ENCODE data around the gene NPIPB9.
"Not testable (repeated sequence)": the region's sequence is repeated elsewhere in the genome, so short reads cannot be mapped to it uniquely, and the experiment has no call there.

NPIPB9 gene

GRCh38 chr16:28751487-28751886, at the start of gene NPIPB9:
Gene NPIPB9 (plus strand): TSS chr16:28751787.
- DNase-seq, result not testable (repeated sequence)

- DNase-seq, result not testable (repeated sequence)
Observed at GRCh38 chr16:28704246-28704645, 47.3 kb upstream of the NPIPB9 start.

GRCh38 chr16:28711220-28712083, 40.1 kb upstream of the NPIPB9 start, which contains the start of gene EIF3C:
Gene EIF3C (plus strand): TSS chr16:28711464. CDS start chr16:28711687, 223 bp downstream.
- not testable (repeated sequence) for DNase-seq

GRCh38 chr16:28722852-28723650, 28.5 kb upstream of the NPIPB9 start:
- not testable (repeated sequence) for DNase-seq

- DNase-seq, result not testable (repeated sequence)
Observed at GRCh38 chr16:28731253-28731652, 20.3 kb upstream of the NPIPB9 start.

GRCh38 chr16:28732455-28733124, 19.0 kb upstream of the NPIPB9 start:
- DNase-seq, result not testable (repeated sequence)

- DNase-seq, result not testable (repeated sequence)
Observed at GRCh38 chr16:28739787-28740186, 11.8 kb upstream of the NPIPB9 start.

- DNase-seq, result not testable (repeated sequence)
Observed at GRCh38 chr16:28740631-28741030, 11.0 kb upstream of the NPIPB9 start.

GRCh38 chr16:28741295-28741694, 10.3 kb upstream of the NPIPB9 start:
- DNase-seq, result not testable (repeated sequence)

GRCh38 chr16:28746618-28747350, 4.8 kb upstream of the NPIPB9 start:
- DNase-seq, result not testable (repeated sequence)

- DNase-seq, result peak; percentile 49
Observed at GRCh38 chr16:28749997-28750465, 1.6 kb upstream of the NPIPB9 start.

- not testable (repeated sequence) for DNase-seq
Observed at GRCh38 chr16:28750469-28751067, 1.0 kb upstream of the NPIPB9 start.

GRCh38 chr16:28781697-28782096, 30.1 kb downstream of the NPIPB9 start:
- not testable (repeated sequence) for DNase-seq

GRCh38 chr16:28782357-28782756, 30.8 kb downstream of the NPIPB9 start:
- DNase-seq, result not testable (repeated sequence)

- DNase-seq, result peak; percentile 69
Observed at GRCh38 chr16:28802235-28803019, 50.8 kb downstream of the NPIPB9 start.

- not testable (repeated sequence) for DNase-seq
Observed at GRCh38 chr16:28807445-28808120, 56.0 kb downstream of the NPIPB9 start.

GRCh38 chr16:28820016-28820415, 68.4 kb downstream of the NPIPB9 start:
- DNase-seq, result no peak

GRCh38 chr16:28820546-28820945, 69.0 kb downstream of the NPIPB9 start:
- DNase-seq, result not testable (repeated sequence)

GRCh38 chr16:28821874-28822519, 70.4 kb downstream of the NPIPB9 start:
- DNase-seq, result no peak
